Measurements from ENCODE around the gene HUNK. TPM values are rescaled to one million over a fixed set of nuclear protein-coding genes. Genes with fewer than 3 reads are reported as not detected.

HUNK gene
- total RNA-seq, 4 donors from 2014 or later: 1.6 to 7.0 (median 3.4) TPM

DNA sequence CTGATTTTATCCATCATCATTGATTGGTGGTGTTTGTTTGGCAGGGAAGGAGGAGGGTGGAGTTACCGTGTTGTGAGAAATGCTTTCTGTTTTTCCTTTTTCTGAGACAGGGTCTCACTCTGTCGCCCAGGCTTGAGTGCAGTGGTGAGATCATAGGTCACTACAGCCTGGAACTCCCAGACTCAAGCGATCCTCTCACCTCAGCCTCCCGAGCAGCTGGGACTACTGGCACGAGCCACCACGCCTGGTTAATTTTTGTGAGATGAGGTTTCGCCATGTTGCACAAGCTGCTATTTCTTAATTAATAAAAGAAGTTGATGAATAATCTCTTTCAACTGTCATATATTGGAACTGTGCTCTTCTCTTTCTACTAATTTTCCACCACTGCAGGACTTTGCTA lies 44.3 kb downstream of the HUNK start:
- Histone ChIP-seq H3K36me3 (no peaks in the 10 kb centered on the region), H3K4me3 (no peak overlapping the region), H3K27ac (no peak overlapping the region), H3K27me3 (no peaks in the 10 kb centered on the region), H3K4me1 (no peaks in the 10 kb centered on the region), H3K9me3 (no peaks in the 10 kb centered on the region)
- DNase-seq: no peak
- TF ChIP-seq CTCF (IDR thresholded peaks at IDR 0.05): no peak

GRCh38 chr21:31918250-31918775 lies 45.5 kb downstream of the HUNK start:
- no peak for TF ChIP-seq POLR2A (IDR thresholded peaks at IDR 0.05)
- no peak for TF ChIP-seq CTCF (IDR thresholded peaks at IDR 0.05)
- DNase-seq: no peak

GRCh38 chr21:31920275-31920674 lies 47.5 kb downstream of the HUNK start:
- TF ChIP-seq POLR2A (IDR thresholded peaks at IDR 0.05) (no peak), CTCF (IDR thresholded peaks at IDR 0.05) (no peak)
- H3K4me1 ChIP-seq: no peaks in the 10 kb centered on the region
- no peaks in the 10 kb centered on the region for H3K9me3 ChIP-seq
- H3K27ac ChIP-seq: no peak overlapping the region
- no peaks in the 10 kb centered on the region for H3K27me3 ChIP-seq
- no peaks in the 10 kb centered on the region for H3K36me3 ChIP-seq
- DNase-seq: no peak
- no peak overlapping the region for H3K4me3 ChIP-seq

More at GRCh38 chr21:31918250-31918775, 45.5 kb downstream of the HUNK start:
- Histone ChIP-seq H3K36me3 (no peaks in the 10 kb centered on the region), H3K4me3 (no peak overlapping the region), H3K27me3 (no peaks in the 10 kb centered on the region), H3K9me3 (no peaks in the 10 kb centered on the region), H3K27ac (no peak overlapping the region), H3K4me1 (no peaks in the 10 kb centered on the region)

- DNase-seq: no peak
- H3K4me1 ChIP-seq: no peaks in the 10 kb centered on the region
- no peaks in the 10 kb centered on the region for H3K9me3 ChIP-seq
- TF ChIP-seq POLR2A (IDR thresholded peaks at IDR 0.05): no peak
- TF ChIP-seq CTCF (IDR thresholded peaks at IDR 0.05): no peak
- no peaks in the 10 kb centered on the region for H3K27me3 ChIP-seq
- H3K36me3 ChIP-seq: no peaks in the 10 kb centered on the region
- no peak overlapping the region for H3K27ac ChIP-seq
- H3K4me3 ChIP-seq: no peak overlapping the region
These were observed 48.3 kb downstream of the HUNK start for GRCh38 chr21:31921079-31921478.

DNA sequence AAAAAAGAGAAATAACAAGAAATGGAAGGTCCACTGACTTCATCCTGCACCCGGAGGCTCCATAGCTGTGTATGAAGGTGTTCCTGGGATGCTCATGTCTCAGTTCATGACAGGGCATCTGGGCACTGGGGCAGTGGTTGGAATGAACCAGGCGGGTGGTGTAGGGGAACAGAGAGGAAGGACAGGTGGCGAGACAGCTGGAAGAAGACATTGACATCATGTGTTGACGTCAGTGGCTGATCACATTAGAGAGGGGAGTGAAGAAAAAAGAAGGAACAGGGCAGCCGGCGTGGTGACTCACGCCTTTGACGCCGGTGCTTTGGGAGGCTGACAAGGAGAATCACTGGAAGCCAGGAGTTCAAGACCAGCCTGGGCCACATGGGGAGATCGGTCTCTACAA lies 50.1 kb downstream of the HUNK start:
- Histone ChIP-seq H3K9me3 (no peaks in the 10 kb centered on the region), H3K36me3 (no peaks in the 10 kb centered on the region), H3K27ac (no peak overlapping the region), H3K4me1 (no peaks in the 10 kb centered on the region), H3K4me3 (no peak overlapping the region), H3K27me3 (no peaks in the 10 kb centered on the region)
- TF ChIP-seq CTCF (IDR thresholded peaks at IDR 0.05) (no peak), POLR2A (IDR thresholded peaks at IDR 0.05) (no peak)
- DNase-seq: no peak

GRCh38 chr21:31923756-31924155 lies 50.9 kb downstream of the HUNK start:
- Histone ChIP-seq H3K9me3 (no peaks in the 10 kb centered on the region), H3K27ac (no peak overlapping the region), H3K27me3 (no peaks in the 10 kb centered on the region), H3K36me3 (no peaks in the 10 kb centered on the region), H3K4me3 (no peak overlapping the region), H3K4me1 (no peaks in the 10 kb centered on the region)
- no peak for DNase-seq
- TF ChIP-seq CTCF (IDR thresholded peaks at IDR 0.05) (no peak), POLR2A (IDR thresholded peaks at IDR 0.05) (no peak)
